ENCODE measurements around the gene ACSBG1.
"Not testable (repeated sequence)": the region's sequence is repeated elsewhere in the genome, so short reads cannot be mapped to it uniquely, and the experiment has no call there.

ACSBG1 gene

GRCh38 chr15:78155355-78155939 lies 78.9 kb downstream of the ACSBG1 start:
- TF ChIP-seq CTCF (IDR thresholded peaks at IDR 0.05; ENCODE audit: insufficient read depth, low read depth, low read length, missing control alignments) = no peak
- no peak for DNase-seq (ENCODE audit: low read depth)
- H3K4me3 ChIP-seq (ENCODE audit: low read length) = no peak overlapping the region

- TF ChIP-seq CTCF (IDR thresholded peaks at IDR 0.05; ENCODE audit: insufficient read depth, low read depth, low read length, missing control alignments) = no peak
- no peak for DNase-seq (ENCODE audit: low read depth)
- no peak overlapping the region for H3K4me3 ChIP-seq (ENCODE audit: low read length)
Measured at GRCh38 chr15:78154955-78155354, 79.4 kb downstream of the ACSBG1 start.

- not testable (repeated sequence) for H3K4me3 ChIP-seq (ENCODE audit: low read length); DNase-seq (ENCODE audit: low read depth)
Measured at GRCh38 chr15:78151075-78151474, 83.3 kb downstream of the ACSBG1 start.

- peak overlapping the region; percentile 70 for H3K4me3 ChIP-seq (ENCODE audit: low read length)
- peak; percentile 14 for DNase-seq (ENCODE audit: low read depth)
- TF ChIP-seq CTCF (IDR thresholded peaks at IDR 0.05; ENCODE audit: insufficient read depth, low read depth, low read length, missing control alignments) = no peak
Measured at GRCh38 chr15:78149805-78150751, 84.3 kb downstream of the ACSBG1 start.

- peak; percentile 97 for DNase-seq (ENCODE audit: low read depth)
- no peak for TF ChIP-seq CTCF (IDR thresholded peaks at IDR 0.05; ENCODE audit: insufficient read depth, low read depth, low read length, missing control alignments)
- peak within 1 kb of the TSS; percentile 70 for H3K4me3 ChIP-seq (ENCODE audit: low read length)
Measured at GRCh38 chr15:78149068-78149804, 85.1 kb downstream of the ACSBG1 start, which contains the start of gene IDH3A. Gene IDH3A, plus strand, starts transcription at chr15:78149362. Its CDS starts 42 bp downstream, at chr15:78149404.

- TF ChIP-seq CTCF (IDR thresholded peaks at IDR 0.05; ENCODE audit: insufficient read depth, low read depth, low read length, missing control alignments) = no peak
- no peak for DNase-seq (ENCODE audit: low read depth)
- H3K4me3 ChIP-seq (ENCODE audit: low read length) = peak overlapping the region; percentile 47
Measured at GRCh38 chr15:78148392-78149067, 85.8 kb downstream of the ACSBG1 start.
